D721Med (cell line): ENCODE measurements around the gene RPS6KA2.

Experiments used
- DNase-seq: peaks from one replicate; pipeline ENCODE4 v3.0.0; 2011; ENCODE audit warnings: low spot score; ENCODE audit not compliant: insufficient read length
- FAIRE-seq: peaks from 2 replicates; lab custom pipeline; 2011; peaks lifted over from hg19 to GRCh38; lab: Jason Lieb, UNC
- CTCF ChIP-seq: IDR thresholded peaks from 2 replicates; pipeline ENCODE4 v1.5.1; 2012; ENCODE audit warnings: mild to moderate bottlenecking, control low read depth; ENCODE audit not compliant: insufficient read depth; ENCODE audit errors: missing control alignments

Gene RPS6KA2

GRCh38 chr6:166553563-166554271 is 73.3 kb downstream of the RPS6KA2 start:
- FAIRE-seq (no peak), DNase-seq (no peak)
- no peak for TF ChIP-seq CTCF

GRCh38 chr6:166552600-166552999 is 74.5 kb downstream of the RPS6KA2 start:
- TF ChIP-seq CTCF = no peak
- DNase-seq (no peak), FAIRE-seq (no peak)

- no peak for FAIRE-seq
- no peak for DNase-seq
- no peak for TF ChIP-seq CTCF
Observed at GRCh38 chr6:166551754-166552495, 75.1 kb downstream of the RPS6KA2 start.

- DNase-seq = no peak
- no peak for FAIRE-seq
- no peak for TF ChIP-seq CTCF
Observed at GRCh38 chr6:166546653-166547052, 80.4 kb downstream of the RPS6KA2 start.

- FAIRE-seq (no peak), DNase-seq (no peak)
- no peak for TF ChIP-seq CTCF
Observed at GRCh38 chr6:166545156-166546034, 81.7 kb downstream of the RPS6KA2 start.

GRCh38 chr6:166544296-166544605 is 82.8 kb downstream of the RPS6KA2 start:
- DNase-seq (no peak), FAIRE-seq (no peak)
- no peak for TF ChIP-seq CTCF
